Transverse colon (tissue), 4 donors: Measurements from ENCODE around the gene ZSWIM1.

Experiments used
- POLR2A ChIP-seq: fragments of 450-650 bp; IDR thresholded peaks from one replicate; pipeline ENCODE4 v1.6.1; 2016; ENCODE audit warnings: antibody characterized with exemption, mild to moderate bottlenecking, moderate library complexity
- POLR2AphosphoS5 ChIP-seq, 3 donors: sonication (generic); formaldehyde crosslinking; IDR thresholded peaks; one replicate each; pipeline ENCODE4 v1.6.1; 2016; ENCODE audit warnings: antibody characterized with exemption in 3 of 3
- TF ChIP-seq, protein P1 (sequence below), 5 experiments: fragments of 200-600 bp in 3 of 5; fragments of 450-650 bp in 2 of 5; sonication (generic) in 3 of 5; IDR thresholded peaks; 1 replicate in 2 of 5; 2 replicates in 3 of 5; pipeline ENCODE4 v1.5.1; 2016 to 2017; ENCODE audit warnings: antibody characterized with exemption in 5 of 5, inconsistent platforms in 3 of 5, mild to moderate bottlenecking in 2 of 5, moderate library complexity in 1 of 5

DNA sequence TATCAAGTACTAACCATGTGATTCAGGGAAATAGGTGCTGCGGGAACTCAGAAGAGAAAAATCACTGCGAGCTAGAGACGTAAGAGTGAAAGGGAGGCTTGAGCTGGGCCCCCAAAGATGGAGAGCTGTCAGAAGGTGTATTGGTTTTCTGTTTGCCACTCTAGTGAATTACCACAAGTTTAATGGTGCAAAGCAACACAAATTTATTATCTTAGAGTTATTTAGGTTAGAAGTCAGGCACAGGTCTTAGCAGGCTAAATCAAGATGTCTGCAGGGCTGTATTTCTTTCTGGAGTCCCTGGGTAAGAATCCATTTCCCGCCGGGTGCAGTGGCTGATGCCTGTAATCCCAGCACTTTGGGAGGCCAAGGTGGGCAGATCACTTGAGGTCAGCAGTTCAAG is 21.1 kb upstream of the ZSWIM1 start:
- TF ChIP-seq POLR2A (no peak), POLR2AphosphoS5 (IDR thresholded peaks at IDR 0.05) (no peak)
- TF ChIP-seq, protein P1, sequence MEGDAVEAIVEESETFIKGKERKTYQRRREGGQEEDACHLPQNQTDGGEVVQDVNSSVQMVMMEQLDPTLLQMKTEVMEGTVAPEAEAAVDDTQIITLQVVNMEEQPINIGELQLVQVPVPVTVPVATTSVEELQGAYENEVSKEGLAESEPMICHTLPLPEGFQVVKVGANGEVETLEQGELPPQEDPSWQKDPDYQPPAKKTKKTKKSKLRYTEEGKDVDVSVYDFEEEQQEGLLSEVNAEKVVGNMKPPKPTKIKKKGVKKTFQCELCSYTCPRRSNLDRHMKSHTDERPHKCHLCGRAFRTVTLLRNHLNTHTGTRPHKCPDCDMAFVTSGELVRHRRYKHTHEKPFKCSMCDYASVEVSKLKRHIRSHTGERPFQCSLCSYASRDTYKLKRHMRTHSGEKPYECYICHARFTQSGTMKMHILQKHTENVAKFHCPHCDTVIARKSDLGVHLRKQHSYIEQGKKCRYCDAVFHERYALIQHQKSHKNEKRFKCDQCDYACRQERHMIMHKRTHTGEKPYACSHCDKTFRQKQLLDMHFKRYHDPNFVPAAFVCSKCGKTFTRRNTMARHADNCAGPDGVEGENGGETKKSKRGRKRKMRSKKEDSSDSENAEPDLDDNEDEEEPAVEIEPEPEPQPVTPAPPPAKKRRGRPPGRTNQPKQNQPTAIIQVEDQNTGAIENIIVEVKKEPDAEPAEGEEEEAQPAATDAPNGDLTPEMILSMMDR (IDR thresholded peaks at IDR 0.05): no peak
